Activated CD8-positive, alpha-beta memory T cell treated with anti-CD3 and anti-CD28 coated beads for 1 hour (primary cell): Measurements from ENCODE around the gene DCC.
"Not testable (repeated sequence)": the region's sequence is repeated elsewhere in the genome, so short reads cannot be mapped to it uniquely, and the experiment has no call there.

Source experiments
- DNase-seq, 2 donors: peaks; one replicate each; pipeline ENCODE4 v3.0.0-alpha.2; 2020; ENCODE audit warnings: low read depth in 1 of 2; ENCODE audit errors: extremely low read depth in 1 of 2

The DCC gene

GRCh38 chr18:52345428-52345827 is 5.4 kb downstream of the DCC start:
- no peak for DNase-seq

- DNase-seq: no peak
Measured at GRCh38 chr18:52348209-52348608, 8.2 kb downstream of the DCC start.

DNA sequence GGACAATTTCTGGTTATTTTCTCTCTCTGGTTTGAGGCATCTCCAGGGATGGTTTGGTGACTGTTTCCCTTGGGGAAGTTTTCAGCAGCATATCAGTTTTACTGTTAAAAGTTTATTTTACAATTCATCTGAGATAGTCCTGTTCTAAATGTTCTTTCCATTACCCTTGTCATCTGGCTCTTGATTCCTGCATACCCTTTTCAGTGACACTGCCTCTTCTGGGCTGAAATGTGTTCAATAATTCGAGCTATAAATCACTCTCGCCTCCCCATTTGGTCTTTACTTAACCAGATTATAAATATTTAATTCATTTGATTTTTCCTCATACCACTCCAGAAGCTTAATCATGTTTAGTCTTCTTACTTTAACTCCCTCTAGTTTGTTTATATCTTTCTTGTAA is 9.5 kb downstream of the DCC start:
- no peak for DNase-seq

DNA sequence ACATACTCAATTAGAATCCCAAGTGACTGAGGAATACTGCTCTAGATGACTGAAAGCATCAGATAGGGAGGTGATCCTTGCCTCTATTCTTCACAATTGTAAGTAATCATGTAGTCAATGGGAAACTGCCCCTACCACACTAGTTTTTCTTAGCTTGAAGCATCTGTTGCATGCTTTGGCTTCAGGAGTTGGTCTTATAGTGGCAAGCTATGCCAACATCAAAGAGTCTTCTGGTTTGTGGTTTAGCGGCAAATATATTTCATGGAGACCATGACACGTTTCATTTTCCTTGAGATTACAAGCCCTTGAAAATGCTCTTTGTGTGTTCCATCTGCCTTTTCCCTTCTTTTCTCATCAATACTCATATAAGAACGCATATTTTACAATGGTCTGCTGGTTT is 12.9 kb downstream of the DCC start:
- no peak for DNase-seq

- no peak for DNase-seq
Measured at GRCh38 chr18:52353589-52353988, 13.6 kb downstream of the DCC start.

GRCh38 chr18:52363861-52364260 is 23.9 kb downstream of the DCC start:
- no peak for DNase-seq

GRCh38 chr18:52366851-52367250 is 26.9 kb downstream of the DCC start:
- DNase-seq: not testable (repeated sequence)

GRCh38 chr18:52367953-52368742 is 28.2 kb downstream of the DCC start:
- DNase-seq: no peak

- DNase-seq: no peak
Measured at GRCh38 chr18:52370841-52371240, 30.8 kb downstream of the DCC start.

- DNase-seq: no peak
Measured at GRCh38 chr18:52376104-52376503, 36.1 kb downstream of the DCC start.

DNA sequence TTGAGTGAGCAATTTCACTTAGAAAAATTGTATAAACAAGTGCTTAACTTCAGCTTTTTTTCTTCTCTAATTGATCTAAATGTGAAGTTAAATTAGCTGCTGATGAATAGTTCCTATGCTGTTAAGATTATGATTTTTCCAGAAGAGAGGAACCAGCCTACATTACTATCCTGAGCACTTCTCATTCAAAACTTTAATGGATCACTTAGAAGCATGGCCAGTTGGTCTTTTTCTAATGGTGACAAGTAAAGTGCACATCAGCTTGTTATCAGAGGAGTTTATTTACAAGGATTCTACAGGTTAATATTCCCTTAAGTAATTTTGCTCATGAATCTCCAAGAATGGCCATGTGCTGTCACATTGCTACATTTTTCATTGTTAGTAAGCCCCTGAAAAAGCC is 37.1 kb downstream of the DCC start:
- DNase-seq: no peak

GRCh38 chr18:52386306-52386705 is 46.3 kb downstream of the DCC start:
- no peak for DNase-seq

- DNase-seq: no peak
Measured at GRCh38 chr18:52387175-52387574, 47.2 kb downstream of the DCC start.

- no peak for DNase-seq
Measured at GRCh38 chr18:52391810-52392559, 52.0 kb downstream of the DCC start.

DNA sequence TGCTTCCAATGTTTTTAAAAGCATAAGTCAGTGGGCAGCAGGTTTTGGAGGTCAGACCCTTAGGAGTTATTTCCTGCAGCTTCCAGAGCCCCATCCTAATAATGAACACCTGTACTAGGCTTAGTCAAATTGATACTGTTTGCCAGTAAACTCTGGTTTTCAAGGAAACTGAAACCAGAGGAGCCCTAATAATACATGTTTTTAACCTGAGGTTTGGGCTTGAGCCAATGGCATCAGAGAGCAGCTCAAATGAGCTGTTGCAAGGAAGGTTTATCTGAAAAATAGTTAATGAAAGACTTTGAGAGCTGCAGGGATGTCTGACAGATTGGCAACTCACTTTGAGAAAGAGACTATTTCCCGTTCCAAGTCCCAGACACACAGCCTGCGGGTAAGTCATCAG is 54.6 kb downstream of the DCC start:
- DNase-seq: no peak

DNA sequence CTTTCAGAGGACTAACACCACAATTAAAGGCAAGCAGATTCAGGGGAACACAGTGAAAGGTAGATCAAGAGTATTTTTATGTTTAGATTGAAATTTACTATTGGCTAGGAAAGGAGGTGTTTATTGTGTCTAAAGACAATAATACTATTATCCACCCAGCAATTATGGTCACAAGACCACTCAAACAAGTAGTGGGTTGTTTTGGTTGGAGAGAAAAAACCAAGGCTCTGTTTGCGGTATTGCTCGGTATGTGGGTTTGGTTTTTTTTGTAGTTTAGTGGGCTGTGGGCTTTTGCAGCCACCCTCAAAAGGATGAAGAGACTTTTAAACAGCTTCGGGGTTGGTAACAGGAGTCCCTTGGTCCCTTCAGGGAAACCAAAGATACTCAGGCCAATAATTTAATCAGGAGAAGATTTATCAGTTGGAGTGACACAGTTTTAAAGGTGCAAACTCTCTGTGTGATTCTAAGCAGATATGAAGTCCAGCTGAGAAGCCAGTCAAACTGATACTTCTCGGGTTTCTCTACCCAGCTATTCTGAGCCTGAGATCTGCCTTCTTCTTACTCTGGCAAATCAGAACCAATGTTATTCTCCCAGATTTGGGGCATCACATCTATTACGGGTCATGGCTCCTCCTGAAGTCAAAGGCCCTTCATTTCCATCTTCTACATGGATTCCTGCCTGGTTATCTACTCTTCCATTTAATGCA is 55.3 kb downstream of the DCC start:
- no peak for DNase-seq

DNA sequence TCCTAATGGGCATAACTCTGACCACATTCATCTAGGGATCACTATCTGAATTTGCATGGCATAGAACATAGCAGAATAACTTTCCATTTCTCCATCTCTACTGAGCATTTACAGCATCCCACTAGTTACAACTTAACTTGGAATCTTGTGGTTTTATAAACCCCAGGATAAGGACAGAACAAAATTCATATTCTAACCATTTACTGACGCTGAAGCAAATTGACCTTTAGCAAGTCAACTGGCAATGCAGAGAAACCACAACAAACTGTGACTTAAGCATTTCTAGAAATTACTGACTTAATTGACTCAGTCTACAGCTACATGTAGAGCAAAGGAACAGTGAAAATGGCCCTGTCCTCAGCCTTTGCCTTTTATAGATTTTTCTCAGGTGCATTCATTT is 61.2 kb downstream of the DCC start:
- DNase-seq: no peak

- no peak for DNase-seq
Measured at GRCh38 chr18:52402814-52403213, 62.8 kb downstream of the DCC start.

DNA sequence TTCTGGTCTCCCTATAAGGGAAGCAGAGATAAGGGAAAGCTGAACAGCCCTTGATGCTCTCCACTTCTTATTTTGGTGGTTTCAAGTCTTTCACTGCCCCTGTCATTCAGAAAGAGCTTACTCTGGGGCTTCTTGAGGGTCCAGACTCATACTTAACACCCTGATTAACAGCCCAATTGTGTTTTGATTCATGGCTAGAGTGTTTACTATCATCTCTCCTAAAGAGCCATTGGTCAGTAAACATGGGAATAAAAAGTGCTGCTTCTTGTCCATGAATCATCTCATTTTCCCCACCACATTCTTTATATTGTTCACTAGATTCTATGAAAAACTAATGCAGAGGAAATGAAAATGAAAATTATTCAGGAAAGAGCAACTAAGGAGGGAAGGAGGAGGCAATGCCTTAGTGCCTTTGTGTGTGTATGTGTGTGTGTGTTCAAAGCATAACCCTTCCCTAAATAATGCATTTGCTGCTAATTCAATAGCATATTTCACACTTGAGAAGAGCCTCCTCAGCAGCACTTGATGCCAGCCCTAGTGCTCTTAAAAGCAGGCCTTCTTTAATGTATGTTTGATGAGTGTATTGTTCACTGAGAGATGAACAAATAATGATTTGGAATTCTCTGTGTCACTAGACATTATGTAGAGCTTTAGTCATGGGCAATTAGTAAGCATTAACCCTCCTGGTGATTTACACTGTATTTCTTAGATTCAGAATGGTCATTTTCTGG is 63.5 kb downstream of the DCC start:
- DNase-seq: no peak

DNA sequence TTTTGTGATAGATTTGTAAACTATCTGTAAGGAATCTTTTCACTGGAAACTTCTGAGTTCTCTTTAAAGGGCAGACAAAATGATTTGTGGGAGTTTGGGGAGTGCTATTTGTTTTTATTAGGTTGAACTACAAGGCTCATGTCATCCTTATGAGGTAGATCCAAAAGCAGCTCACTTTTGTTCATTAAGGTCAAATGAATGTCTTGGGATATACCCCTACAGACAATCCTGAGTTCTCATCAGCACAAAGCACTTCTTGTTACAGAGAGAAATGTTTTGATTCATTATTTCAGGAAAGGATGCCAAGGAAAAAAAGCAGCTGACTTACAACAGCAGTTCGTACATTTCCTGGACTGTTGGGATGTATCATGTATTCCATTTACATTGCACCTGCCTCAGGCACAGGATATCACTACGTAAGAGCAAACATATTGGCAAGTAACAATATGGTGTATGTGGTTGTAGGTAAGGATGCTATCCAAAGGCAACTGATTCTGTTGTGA is 68.9 kb downstream of the DCC start:
- DNase-seq: no peak

- DNase-seq: no peak
Measured at GRCh38 chr18:52409727-52410126, 69.7 kb downstream of the DCC start.
